ENCODE data around the gene TMEM178B.
"Not testable (repeated sequence)": the region's sequence is repeated elsewhere in the genome, so short reads cannot be mapped to it uniquely, and the experiment has no call there.

Gene TMEM178B

DNA sequence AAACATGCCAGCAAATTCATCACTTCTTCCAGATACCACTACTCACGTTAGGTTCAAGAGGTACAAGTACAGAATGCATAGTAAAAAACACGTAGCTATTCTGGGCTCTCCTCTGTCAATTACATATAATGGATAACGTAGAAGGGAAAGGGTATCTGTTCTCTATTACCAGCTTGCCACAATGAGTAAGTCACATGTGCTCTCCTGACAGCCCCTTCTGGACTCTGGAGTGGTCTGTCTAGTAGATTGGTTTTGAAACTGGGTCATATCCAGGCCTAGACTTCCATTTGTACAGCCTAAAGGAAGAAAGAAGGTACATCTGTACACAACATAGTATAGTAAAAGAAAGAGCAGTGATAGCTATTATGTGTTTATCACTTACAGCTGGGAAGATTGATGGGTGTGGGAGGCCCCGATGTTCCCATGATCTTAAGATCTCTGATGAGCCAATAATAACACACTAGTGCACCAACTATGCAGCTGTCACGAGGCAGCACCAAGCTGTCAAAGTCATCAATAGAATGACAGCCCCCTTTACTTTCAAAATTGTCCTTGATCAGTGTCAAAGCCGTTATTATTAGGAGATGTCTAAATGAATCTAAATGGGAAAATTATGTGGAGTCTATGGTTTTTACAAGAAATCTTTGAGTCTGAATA lies 315.4 kb downstream of the TMEM178B start:
- DNase-seq (ENCODE audit: low spot score) = no peak

DNA sequence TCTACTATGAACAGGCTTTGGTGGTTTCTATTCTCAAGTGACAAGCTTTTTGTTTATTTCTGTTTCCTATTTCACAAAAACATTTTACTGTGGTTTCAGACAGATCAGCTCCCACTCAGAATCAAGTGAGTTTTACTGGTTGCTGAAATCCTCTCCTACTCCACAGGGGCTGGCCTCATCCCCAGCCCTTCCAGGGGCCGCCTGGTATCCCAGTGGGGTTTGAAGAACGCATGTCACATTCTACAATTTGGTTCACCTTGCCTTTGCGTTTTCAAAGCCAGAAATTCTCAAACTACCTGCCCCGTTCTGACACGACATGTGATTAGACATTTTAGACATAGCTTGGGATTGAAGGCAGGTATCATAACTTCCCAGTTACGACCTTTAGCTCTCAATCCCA lies 316.5 kb downstream of the TMEM178B start:
- DNase-seq (ENCODE audit: low spot score) = no peak

DNA sequence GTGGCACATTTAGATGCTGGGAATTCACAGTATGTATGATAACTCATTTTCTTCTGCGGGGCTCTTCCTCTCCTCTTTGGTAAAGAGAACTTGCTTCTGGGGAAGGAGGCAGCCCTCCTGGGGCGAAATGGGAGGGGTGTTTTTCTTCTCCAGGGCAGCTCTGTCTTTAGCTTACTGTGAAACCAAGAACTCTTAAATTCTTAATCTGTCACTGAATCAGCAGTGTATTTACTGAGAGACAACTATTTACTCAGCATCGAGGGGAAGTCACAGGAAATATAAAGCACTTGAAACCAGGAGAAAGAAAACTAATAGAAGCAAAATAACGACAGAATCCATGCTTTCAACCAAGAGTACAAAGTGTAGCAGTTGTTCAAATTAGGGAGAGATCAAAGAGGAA lies 319.2 kb downstream of the TMEM178B start:
- DNase-seq (ENCODE audit: low spot score) = no peak

DNA sequence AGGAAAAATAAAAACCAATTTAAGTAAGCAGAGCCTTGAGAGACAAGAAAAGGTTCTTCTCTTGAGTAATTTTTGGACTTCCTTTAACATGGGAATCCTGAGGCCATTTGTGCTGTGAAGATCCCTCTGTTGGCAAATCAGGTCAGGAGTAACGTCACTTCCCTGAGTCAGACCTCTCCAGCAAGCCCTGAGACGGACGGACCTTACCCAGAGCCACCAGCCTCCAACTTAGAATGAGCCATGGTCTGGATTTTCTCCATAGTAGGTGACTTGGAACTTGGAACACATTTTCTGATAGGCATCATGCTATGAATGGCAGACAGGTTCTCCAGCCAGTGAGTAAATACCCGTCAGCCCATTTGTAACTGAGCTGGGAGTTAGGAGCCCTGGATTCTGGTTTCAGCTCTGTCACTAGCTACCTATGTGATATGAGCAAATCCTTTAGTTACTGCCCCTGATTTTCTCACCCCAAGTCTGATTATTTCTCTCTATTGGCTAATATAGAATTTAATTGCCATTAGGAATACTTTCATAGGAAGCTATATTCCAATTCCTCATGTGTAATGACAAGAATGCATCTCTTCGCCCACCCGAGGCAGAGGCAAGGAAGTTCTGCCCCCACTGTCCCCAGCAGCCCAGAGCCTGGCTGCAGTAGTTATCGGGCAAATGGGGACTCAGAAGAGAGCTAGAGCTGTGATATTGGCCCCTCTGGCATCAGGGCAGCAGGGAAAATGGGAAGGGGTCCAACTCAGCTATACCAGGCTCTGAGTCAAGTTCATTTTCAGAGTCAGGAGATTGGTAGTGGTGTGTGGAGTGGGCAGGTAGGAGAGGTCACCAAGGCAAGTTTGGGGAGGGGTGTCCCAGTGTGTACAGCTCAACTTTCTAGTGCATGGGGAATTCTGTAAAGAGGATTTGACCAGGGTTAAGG lies 323.6 kb downstream of the TMEM178B start:
- no peak for DNase-seq (ENCODE audit: low spot score)

DNA sequence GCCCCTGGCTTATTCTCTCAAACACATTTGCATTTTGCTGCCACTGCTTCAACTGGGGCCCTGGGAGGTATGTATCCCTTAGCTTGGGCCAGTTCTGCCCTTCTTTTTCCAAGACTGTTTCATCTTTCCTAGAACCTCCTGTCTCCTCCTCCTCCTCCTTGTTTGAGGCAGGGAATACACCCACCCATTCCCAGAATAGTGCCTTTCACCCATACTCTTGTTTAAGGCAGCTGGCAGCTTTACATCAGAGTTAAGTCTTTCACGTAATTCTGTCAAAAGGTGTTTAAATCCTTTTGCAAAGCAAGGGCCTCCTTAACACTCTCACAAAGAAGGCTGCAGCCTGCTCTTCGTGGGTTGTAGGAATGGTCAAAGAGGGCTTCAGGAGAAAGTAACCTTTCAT lies 326.5 kb downstream of the TMEM178B start:
- DNase-seq (ENCODE audit: low spot score) = no peak

DNA sequence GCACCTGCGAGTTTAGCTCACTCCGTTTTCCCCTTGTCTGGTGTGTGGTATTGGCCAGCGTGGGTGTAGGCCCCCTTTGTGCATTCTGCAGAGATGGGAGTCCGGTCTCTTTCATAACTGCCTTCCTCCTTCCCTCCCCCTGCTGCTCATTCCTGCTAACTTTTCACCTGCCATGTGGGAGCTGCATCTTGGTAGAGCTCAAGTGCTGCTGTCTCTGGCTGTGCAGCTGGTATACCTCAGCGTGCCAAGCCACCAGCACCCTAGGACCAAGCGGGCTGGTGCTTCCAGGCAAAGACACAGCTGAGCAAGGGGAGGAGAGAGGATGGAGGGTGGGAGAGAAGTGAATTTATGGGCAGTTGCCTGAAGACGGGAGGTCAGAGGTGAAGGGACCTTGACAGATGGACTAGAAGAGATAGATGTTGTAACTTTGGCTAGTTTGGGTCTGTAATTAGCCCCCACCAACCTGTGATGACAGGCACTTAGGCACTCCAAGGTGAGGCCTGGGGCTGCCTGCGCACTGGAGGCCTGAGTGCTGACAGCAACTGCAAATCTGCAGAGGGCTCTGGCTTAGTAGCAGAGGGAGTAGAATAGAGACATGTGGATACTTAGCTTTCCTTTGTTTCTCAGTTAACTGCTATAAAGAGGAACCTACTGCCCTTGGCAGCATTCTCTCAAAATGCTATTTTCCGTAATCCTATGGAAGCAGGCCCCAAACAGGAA lies 328.6 kb downstream of the TMEM178B start:
- no peak for DNase-seq (ENCODE audit: low spot score)

DNA sequence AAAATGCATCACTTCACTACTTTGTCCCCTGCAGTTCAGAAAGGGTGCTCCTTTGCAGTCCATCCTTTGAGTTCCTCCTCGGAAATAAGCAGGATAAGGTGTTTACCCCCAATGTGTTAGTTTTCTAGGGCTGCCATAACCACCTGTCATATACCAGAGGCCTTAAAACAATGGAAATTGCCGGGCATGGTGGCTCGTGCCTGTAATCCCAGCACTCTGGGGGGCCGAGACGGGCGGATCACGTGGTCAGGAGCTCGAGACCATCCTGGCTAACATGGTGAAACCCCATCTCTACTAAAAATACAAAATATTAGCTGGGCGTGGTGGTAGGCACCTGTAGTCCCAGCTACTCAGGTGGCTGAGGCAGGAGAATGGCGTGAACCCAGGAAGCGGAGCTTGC lies 330.0 kb downstream of the TMEM178B start:
- DNase-seq (ENCODE audit: low spot score) = not testable (repeated sequence)

DNA sequence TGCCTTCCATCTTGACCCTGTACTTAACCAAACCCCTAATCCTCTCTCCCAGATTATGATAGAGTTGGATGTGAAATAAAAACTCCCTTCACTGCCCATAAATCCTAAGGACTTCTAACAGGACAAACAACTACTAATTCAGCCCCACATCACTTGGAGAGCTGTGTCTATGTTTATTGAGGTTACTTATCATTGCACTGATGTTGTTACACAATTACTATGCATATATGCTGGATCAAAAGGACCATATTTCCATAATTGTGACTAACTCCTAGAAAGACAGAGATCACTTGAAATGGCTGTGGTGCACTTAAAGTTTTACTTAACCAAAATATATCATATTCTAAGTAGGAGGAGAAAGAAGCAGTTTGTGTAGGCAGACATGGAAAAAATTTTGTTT lies 332.5 kb downstream of the TMEM178B start:
- no peak for DNase-seq (ENCODE audit: low spot score)

DNA sequence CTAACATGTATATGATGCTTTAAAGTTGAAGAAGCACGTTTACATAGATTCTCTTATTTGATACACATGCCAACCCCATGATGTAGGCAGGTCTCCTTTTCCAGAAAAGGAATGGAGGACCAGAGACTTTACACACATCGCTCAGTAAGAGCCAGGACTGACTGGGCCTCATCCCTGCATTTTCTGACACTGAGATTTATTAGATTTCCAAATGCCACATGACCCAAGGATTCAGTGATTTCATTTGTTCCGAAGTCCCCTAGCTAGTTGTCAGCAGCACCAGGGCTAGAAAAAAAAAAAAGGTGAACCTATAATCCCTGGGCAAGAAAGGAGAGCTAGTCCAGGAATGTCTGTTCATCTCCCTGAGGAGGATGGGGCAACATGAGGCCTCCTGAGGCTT lies 334.0 kb downstream of the TMEM178B start:
- DNase-seq (ENCODE audit: low spot score) = no peak

DNA sequence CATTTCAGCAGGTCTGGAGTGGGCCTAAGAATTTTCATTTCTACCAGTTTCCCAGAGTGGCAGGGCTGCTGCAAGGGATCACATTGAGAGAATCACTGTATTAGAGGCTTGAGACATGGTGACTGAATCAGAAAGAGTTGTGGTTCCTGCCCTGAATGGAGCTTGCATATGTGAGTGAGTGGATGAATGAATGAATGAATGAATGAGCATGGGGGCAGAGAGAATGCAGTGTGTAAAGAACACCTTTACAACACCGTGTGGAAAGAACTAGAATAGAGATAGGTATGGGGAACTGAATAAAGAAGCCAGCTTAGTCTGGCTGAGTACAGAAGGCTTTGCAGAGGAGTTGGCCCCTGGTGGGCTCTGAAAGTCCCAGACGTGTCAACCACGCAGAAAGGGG lies 334.6 kb downstream of the TMEM178B start:
- DNase-seq (ENCODE audit: low spot score) = no peak

DNA sequence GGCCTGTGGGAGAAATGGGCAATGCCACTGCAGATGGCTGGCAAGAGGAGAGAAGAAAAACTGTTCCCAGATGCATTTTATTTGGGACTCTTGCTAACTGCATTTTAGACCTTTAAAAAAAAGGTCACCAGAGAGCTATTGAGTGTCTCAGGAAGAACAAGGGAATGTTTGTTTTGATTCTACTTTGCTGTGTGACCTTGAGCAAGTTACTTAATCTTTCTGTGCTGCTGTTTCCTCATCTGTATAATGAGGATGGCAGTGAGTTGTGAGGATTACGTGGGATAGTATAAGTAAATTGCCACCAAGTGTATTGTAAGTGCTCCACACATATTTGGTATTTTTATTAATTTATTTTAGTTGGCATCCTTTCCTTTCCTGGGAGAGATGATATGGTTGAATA lies 335.4 kb downstream of the TMEM178B start:
- no peak for DNase-seq (ENCODE audit: low spot score)

DNA sequence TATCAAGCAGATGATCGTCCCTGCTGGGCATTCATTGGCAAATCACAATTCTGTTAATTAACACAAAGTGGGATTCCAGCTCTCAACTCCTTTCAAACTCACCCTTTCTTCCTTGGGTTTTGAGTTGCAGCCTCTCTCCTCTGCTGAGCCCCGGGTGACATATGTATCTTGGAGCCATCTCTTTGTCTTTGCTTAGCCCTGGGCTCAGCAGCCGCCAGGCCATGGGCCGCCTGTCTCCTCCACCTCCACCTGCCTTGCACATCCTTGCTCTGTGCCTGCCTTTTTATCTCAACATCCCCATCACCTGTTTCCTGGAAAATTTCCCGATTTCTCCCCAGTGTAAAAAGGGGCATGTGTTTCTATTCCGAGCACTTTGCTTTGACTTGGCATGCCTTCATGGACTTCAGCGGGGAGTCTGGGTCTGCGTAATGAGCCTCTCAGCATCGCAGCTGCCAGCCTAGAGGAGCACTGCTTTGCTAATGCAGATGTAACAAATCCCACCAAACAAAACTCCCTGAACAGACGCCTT lies 336.0 kb downstream of the TMEM178B start:
- no peak for DNase-seq (ENCODE audit: low spot score)

DNA sequence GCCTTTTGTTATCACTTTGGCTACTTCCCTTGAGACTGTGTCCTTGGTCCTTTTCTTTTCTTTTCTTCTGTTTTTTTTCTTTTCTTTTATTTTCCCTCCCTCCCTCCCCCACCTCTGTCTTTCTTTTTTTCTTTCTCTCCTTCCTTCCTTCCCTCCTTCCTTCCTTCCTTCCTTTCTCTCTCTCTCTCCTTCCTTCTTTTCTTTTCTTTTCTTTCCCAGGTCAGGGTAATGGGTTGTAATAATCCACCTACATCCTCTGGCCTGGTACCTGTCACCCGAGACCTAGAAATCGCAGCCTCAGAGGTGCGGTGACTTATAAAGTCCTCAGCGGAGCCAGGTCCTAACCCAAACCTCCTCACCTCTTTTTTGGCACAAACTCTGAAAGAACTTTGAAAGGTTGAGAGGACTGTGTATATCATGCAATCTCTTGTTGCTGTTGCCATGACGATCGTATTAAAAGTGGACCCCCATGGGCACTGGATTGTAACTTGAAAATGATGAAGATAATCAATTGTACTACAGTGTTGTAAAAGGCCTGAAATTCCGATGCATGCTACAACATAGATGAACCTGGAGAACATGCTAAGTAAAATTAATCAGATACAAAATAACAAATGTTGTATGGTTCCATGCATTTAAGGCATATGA lies 336.6 kb downstream of the TMEM178B start:
- no peak for DNase-seq (ENCODE audit: low spot score)

DNA sequence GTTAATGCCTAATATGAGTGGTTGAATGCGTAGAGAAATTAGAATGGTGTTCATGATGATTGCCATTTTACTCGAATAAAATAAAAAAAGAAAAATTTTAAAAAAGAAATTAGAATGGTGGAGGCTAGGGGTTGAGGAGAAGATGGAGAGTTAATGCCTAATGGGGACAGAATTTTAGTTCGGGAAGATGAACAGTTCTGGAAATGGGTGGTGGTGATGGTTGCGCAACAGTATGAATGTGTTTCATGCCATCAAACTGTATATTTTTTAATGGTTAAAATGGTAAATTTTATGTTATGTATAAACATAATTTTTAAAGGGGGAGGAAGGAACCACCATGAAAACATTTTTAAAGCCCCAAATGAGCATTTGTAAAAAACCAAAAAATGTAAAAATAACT lies 337.3 kb downstream of the TMEM178B start:
- no peak for DNase-seq (ENCODE audit: low spot score)

DNA sequence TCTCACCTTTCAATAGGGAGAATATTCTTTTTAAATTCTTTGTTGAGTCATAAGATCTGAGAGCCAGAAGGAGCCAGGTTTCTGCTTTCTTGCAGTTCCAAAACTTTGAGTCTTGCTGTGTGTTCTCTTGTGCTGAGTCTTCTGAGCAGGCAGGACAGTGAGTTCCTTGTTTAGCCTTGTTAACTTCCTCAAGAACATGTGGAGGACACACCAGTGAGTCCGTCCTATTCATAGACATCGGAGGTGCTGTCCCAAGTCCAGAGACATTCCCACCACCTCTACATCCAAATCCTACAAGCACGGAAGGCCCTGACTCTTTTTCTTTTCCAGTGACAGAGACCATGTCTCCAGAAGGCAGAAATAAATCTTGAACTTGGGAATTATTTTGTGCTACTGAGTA lies 342.1 kb downstream of the TMEM178B start:
- DNase-seq (ENCODE audit: low spot score) = no peak

DNA sequence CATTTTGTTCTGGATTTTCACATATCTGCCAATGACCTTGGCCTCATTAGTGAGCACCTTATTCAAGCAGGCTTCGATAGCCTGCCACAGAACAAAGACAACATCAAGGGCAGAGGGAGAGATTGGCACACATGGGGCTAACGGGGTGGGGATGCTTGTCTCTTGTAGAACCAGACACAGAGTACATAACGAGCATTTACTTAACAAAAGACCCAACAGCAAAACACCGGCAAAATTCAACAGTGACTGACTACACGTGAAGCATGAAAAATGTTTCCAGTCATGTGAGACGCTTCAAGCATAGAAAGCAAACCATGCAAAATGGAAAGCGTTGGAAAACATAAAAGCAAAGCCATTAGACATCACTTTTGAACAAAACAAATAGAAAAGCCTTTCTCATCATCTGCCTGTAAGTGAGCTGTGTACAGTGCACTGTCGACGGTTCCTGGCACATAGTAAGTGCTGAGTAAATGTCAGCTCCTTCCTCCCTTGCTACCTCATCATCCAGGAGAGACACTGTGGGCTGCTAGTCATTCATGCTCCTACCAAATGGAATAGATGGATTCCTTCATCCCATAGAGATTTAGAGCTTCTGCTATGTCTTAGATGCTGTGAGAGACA lies 342.9 kb downstream of the TMEM178B start:
- no peak for DNase-seq (ENCODE audit: low spot score)

DNA sequence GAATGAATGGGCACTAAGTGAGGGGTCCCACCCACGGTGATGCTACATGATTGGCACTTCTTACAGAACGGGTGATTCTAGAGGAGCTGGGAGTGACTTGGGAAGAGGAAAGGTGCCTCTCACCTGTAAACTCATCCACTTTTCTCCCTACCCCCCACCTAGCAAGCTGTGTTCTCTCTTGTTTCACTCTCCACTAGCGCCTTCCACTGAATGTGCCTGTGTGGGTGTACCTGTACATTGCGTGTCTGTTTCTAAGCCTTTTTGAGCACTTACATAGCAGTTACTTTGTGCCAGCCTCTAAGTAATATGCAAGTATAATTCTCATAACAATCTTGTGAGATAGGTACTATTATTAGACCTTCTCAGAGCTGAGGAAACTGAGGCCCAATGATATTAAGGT lies 343.6 kb downstream of the TMEM178B start:
- no peak for DNase-seq (ENCODE audit: low spot score)

DNA sequence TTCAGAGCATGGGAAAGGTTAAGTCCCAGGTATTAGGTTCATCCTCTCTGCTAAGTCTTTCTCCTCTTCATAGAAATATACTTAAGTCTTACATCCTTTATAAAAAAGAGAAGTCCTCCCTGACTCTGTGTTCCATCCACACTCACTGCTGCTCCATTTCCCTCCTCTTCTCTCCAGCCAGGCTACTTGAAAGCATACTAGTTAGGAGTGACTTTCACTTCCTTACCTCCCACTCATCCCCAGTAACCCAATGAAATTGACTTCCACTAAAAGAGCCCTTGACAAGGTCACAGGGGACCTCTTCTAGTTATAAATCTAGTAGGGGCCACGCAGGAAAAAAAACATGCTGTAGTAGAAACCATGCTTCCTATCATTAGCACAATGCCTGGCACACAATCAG lies 344.2 kb downstream of the TMEM178B start:
- DNase-seq (ENCODE audit: low spot score) = no peak

DNA sequence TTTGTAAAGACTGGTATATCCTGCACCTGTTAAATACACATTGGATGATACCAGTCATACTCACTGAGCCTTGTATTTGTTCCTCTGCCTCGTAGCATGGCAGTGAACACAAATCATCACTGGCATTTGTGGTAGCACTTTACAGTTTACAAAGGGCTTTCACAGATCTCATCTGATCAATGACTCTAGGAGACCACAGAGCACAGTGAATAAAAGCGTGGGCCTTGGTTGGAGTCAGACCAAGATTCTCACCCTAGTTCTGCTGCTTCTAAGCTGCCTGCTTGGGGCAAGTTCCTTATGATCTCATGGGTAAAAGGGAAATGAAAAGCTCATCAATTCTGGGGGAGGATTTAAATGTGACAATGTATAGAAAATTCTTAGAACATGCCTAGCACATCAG lies 347.4 kb downstream of the TMEM178B start:
- no peak for DNase-seq (ENCODE audit: low spot score)

DNA sequence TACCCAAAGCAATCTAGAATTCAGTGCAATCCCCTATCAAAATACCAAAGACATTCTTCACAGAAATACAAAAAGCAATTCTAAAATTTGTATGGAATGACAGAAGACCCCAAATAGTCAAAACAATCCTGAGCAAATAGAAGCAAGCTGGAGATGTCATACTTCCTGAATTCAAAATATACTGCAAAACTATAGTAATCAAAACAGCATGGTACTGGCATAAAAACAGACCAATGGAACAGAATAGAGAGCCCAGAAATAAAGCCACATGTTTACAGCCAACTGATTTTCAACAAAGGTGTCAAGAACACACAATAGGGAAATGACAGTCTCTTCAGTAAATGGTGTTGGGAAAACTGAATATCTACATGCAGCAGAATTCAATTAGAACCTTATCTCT lies 353.3 kb downstream of the TMEM178B start:
- DNase-seq (ENCODE audit: low spot score) = no peak

DNA sequence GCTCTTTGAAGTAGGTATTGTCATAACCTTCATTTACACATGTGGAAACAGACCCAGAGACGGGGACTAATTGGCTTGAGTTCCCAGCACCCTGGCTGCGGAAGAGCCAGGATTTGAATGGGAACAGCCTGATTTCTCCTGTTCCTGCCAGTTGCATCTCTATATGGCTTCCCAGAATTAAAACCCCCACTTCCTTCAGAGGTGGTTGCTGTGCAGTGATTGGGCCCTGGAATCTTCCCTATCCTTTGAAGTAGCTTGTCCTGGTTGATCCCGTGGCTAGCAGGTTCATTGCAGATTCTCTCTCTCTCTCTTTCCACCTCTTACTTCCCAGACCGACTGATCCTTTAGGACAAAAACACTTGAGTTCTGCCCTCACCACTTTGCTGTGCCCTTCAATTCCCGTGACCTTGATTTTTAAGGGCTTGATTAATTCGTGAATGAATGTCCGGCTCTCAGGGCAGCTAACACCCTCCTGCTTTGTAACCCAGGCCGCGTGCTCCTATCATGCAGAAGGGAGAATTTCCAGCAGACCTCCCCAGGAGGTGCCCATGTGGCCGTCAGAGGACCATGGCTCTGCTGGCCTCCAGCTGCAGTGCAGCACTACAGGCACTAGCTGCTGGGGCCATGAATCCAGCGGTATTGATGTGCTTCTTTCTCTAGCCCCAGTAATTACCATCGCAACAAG lies 356.7 kb downstream of the TMEM178B start:
- DNase-seq (ENCODE audit: low spot score) = no peak

All from CD4-positive, alpha-beta T cell treated with Interleukin-15 for 4 hours (primary cell).